Left renal pelvis (tissue), 4 donors: Measurements from ENCODE around the gene LRBA. TPM values are rescaled to one million over a fixed set of nuclear protein-coding genes. Genes with fewer than 3 reads are reported as not detected.
"Not testable (repeated sequence)": the region's sequence is repeated elsewhere in the genome, so short reads cannot be mapped to it uniquely, and the experiment has no call there.

ENCODE experiments used
- DNase-seq, 4 donors: peaks; one replicate each; pipeline ENCODE4 v3.0.0-alpha.2; 2013; ENCODE audit warnings: low read depth in 4 of 4, low spot score in 3 of 4
- polyA plus RNA-seq, 4 donors: library from polyadenylated mRNA; unstranded; fragments of 120-200 nt; gene quantifications; one replicate each; pipeline ENCODE4 v1.2.1, GENCODE V29; 2013; ENCODE audit not compliant: insufficient read length in 4 of 4

The LRBA gene
- polyA plus RNA-seq, 4 donors = 25.9 to 75.8 (median 65.4) TPM

GRCh38 chr4:150948074-150948473 is 67.0 kb downstream of the LRBA start:
- no peak for DNase-seq

- no peak for DNase-seq
Measured at GRCh38 chr4:150944660-150945059, 70.4 kb downstream of the LRBA start.

GRCh38 chr4:150943818-150944217 is 71.3 kb downstream of the LRBA start:
- DNase-seq = no peak

GRCh38 chr4:150943126-150943525 is 72.0 kb downstream of the LRBA start:
- no peak for DNase-seq

- no peak for DNase-seq
Measured at GRCh38 chr4:150942539-150942938, 72.5 kb downstream of the LRBA start.

GRCh38 chr4:150940123-150940522 is 75.0 kb downstream of the LRBA start:
- DNase-seq = no peak

GRCh38 chr4:150939530-150939929 is 75.6 kb downstream of the LRBA start:
- no peak for DNase-seq

GRCh38 chr4:150938873-150939499 is 76.1 kb downstream of the LRBA start:
- DNase-seq = no peak

GRCh38 chr4:150938417-150938816 is 76.7 kb downstream of the LRBA start:
- peak in 1 of 4 donors; percentile 9 for DNase-seq

GRCh38 chr4:150934022-150934421 is 81.1 kb downstream of the LRBA start:
- DNase-seq = no peak

- DNase-seq = no peak
Measured at GRCh38 chr4:150931796-150932195, 83.3 kb downstream of the LRBA start.

- no peak for DNase-seq
Measured at GRCh38 chr4:150931005-150931404, 84.1 kb downstream of the LRBA start.

- DNase-seq = no peak
Measured at GRCh38 chr4:150923945-150924344, 91.1 kb downstream of the LRBA start.

- not testable (repeated sequence) for DNase-seq
Measured at GRCh38 chr4:150921486-150921885, 93.6 kb downstream of the LRBA start.

GRCh38 chr4:150918562-150918961 is 96.5 kb downstream of the LRBA start:
- not testable (repeated sequence) for DNase-seq

GRCh38 chr4:150911326-150911725 is 103.8 kb downstream of the LRBA start:
- no peak for DNase-seq

- no peak for DNase-seq
Measured at GRCh38 chr4:150909116-150909515, 106.0 kb downstream of the LRBA start.

- DNase-seq = no peak
Measured at GRCh38 chr4:150906987-150907633, 108.0 kb downstream of the LRBA start.

GRCh38 chr4:150904671-150905070 is 110.4 kb downstream of the LRBA start:
- DNase-seq = no peak

- no peak for DNase-seq
Measured at GRCh38 chr4:150903603-150904002, 111.5 kb downstream of the LRBA start.

GRCh38 chr4:150896497-150896896 is 118.6 kb downstream of the LRBA start:
- DNase-seq = no peak

GRCh38 chr4:150890246-150890645 is 124.8 kb downstream of the LRBA start:
- no peak for DNase-seq

GRCh38 chr4:150889306-150889705 is 125.8 kb downstream of the LRBA start:
- DNase-seq = no peak
